GM18511 (cell line): ENCODE results near the gene DNAAF5.
"Not testable (repeated sequence)": the region's sequence is repeated elsewhere in the genome, so short reads cannot be mapped to it uniquely, and the experiment has no call there.

Experiments
- ATAC-seq: cut with Tn5 transposase; IDR thresholded peaks from one replicate; pipeline ENCODE4 v1.9.1; 2021; ENCODE audit warnings: mild to moderate bottlenecking, moderate library complexity; ENCODE audit not compliant: unreplicated experiment

The DNAAF5 gene

GRCh38 chr7:780081-780480, 53.6 kb downstream of the DNAAF5 start:
- no peak for ATAC-seq

DNA sequence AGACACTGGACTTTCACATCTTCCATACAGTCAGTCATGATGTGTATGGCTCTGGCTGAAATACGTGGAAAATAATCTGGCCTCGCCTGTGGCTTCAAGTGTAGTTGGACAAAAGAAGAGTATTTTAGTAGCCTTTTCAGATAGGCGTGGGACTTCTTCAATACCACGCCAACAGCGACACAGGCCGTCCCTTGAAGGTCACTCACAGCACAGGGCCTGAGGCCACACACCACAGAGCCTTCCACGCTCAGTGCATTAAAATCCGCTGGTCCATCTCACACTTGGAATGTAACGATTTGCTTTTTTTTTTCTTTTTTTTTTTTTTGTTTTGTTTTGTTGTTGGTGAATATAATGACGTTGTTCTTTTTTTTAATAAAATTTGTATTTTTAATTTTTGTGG, 54.0 kb downstream of the DNAAF5 start:
- ATAC-seq: no peak

DNA sequence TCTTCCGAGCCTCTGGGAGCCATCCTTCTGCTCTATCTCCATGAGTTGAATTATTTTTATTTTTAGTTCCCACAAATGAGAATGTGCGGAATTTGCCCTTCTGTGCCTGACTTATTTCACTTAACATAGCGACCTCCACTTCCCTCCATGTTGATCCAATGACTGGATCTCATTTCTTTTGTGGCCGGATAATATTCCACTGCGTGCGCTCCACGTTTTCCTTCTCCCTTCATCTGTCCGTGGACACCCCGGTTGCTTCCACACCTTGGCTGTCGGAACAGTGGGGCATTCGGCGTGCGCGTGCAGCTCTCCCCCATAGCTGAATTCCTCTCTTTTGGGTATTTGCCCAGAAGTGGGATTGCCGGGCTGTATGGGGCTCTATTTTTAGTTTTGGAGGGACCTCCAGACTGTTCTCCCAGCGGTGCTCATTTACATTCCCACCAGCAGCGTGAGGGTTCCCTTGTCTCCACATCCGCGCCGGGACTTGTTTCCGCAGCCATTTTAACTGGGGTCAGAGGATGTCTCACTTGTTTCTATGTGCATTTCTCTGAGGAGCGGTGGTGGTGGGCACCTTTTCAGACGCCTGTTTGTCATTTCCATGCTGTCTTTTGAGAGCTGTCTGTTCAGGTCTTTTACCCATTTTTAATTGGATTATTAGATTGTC, 54.8 kb downstream of the DNAAF5 start:
- no peak for ATAC-seq

DNA sequence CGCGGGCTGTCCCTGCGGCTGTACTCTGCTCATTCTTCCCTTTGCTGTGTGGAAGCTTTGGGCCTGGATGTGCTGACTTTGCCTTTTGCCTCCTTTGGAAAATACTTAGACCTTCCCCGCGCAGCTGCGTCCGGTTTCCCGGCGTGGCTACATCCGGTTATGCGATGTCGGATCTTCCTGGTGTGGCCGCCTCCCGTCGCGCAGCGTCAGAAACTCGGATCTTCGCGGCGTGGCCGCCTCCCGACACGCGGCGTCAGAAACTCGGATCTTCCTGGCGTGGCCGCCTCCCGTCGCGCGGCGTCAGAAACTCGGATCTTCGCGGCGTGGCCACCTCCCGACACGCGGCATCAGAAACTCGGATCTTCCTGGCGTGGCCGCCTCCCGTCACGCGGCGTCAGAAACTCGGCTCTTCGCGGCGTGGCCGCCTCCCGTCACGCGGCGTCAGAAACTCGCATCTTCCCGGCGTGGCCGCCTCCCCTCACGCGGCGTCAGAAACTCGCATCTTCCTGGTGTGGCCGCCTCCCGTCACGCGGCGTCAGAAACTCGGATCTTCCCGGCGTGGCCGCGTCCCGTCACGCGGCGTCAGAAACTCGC, 55.5 kb downstream of the DNAAF5 start:
- ATAC-seq: no peak

DNA sequence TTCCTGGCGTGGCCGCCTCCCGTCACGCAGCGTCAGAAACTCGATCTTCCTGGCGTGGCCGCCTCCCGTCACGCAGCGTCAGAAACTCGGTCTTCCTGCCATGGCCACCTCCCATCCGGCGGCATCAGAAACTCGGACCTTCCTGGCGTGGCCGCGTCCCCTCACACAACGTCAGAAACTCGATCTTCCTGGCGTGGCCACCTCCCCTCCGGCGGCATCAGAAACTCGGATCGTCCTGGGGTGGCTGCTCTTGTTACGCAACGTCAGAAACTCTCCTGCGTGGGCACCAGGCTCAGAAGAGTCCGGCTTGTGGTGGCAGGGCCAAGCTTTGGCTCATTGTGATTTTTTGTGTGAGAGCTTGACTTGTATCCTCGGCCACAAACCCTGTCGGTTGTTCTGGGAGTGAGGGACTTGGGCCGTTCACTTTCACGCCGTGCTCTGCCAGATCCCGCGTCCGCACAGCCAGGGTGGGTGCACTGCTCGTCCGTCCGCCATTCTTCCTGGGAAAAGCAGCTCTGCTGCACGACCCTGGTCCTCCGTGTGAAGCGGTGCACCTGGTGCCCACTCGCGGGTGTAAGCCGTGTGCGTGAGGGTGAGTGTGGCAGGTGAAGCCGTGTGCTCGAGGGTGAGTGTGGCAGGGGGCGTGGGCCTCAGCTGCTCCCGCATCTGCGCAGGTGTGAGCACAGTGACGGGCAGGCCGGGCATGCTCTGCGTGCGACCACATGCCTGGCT, 56.4 kb downstream of the DNAAF5 start:
- ATAC-seq: no peak

DNA sequence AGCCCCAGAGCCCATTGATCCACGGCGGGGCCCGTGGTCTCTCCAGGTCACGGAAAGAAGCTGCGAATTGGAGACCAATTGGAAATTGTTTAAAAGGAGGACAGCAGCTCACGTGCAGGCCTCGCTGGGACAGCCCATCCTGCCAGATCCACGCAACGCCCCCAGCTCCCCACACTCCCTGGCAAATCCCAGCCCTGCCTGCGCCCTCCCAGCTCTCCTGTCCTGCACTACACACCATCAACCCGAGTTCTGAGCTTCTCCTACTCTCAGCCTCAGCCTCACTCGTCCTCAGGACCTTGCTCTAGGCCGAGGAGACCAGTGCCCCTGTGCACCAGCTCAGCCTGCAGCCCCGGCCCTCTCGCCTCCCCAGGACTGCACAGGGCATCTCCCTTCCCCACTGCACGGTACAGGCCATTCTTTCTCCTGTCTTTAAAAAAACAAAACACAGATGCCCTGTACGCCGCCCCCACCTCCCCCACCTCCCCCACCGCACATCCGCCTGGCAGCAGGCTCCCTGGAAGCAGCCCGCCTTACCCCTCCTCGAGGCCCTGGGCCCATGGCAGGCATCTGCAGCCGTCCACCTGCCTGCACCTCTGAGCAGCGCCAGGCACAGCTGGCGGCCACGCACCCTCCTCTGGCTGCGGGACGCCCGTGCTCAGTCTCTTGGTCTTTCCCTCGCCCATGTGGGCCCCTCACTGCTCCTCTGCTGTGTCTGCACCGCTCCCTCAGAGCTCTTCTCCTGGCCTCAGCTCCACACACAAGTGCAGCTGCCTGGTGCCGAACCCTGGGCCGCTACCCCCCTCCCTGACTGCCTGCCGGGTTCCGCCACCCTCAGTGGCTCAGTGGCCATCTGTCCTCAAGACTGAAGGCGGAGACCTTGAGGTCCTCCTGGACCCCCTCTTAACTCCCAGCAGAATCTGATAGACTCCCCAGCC, 57.3 kb downstream of the DNAAF5 start:
- ATAC-seq: no peak

DNA sequence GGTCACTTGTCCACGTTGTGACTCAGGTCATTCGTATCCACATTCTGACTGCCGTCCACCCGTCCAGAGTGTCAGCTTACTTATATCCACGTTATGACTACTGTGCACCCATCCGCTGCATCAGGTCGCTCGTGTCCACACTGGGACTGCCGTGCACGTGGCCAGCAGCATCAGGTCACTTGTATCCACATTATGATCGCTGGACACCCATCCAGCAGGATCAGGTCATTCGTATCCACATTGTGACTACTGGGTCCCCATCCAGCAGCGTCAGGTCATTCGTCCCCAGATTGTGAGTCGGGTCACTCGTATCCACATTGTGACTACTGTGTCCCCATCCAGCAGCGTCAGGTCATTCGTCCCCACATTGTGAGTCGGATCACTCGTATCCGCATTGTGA, 58.5 kb downstream of the DNAAF5 start:
- ATAC-seq: no peak

DNA sequence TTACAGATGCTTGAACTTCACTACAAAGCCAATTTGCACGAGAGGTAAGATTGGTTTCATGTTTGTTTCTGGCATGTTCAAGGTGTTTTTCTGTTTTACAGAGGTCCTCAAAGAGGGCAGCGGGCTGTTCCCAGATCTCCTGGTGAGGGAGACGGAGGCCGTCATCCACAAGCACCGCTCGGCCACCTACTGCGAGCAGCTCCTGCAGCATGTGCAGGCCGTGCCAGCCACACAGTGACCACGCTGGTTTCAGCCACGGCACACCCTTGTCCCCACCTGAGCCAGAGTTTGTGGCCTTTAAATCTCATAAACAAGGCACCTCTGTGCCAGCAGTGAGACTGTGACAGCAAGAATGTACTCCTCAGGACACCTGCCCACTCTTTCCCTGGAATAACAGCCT, 58.9 kb downstream of the DNAAF5 start:
- ATAC-seq: no peak

- no peak for ATAC-seq
Measured at GRCh38 chr7:786472-787255, 60.2 kb downstream of the DNAAF5 start.

- no peak for ATAC-seq
Measured at GRCh38 chr7:787332-788240, 61.1 kb downstream of the DNAAF5 start.

GRCh38 chr7:791519-791918, 65.0 kb downstream of the DNAAF5 start:
- ATAC-seq: no peak

DNA sequence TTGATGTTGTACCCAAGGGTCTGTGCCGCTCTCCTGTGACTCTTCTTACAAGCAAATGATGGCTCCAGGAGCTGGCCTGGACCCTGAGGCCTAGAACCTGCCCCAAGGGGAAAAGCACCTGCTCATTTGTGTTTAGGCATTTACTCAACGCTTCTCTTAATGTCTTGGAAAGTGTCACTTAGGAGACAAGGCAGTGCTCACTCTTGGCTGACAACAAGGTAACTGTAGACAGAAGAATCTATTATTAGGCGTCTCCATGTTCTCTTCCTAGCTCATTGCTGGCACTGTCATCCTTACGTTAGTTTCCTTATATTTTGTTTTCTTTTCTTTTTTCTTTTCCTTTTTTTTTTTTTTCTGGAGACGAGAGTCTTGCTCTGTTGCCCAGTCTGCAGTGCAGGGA, 67.7 kb downstream of the DNAAF5 start:
- no peak for ATAC-seq

DNA sequence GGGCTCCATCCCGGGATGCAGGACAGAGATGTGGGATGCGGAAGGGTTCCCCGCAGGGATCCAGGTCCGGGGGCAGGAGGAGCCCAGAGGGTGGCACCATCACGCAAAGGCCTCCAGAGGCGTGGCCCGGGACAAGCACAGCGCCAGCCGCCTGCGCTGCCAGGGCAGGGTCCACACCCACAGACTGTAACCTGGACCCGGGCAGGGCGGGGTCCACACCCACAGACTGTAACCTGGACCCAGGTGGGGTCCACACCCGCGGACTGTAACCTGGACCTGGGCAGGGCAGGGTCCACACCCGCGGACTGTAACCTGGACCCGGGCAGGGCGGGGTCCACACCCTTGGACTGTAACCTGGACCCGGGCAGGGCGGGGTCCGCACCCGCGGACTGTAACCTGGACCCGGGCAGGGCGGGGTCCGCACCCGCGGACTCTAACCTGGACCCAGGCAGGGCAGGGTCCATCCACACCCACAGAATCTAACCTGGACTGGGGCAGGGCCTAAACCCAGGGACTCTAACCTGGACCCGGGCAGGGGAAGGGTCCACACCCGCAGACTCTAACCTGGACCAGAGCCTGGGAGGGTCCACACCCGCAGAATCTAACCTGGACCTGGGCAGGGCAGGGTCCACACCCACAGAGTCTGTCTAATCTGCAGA, 68.3 kb downstream of the DNAAF5 start:
- no peak for ATAC-seq

GRCh38 chr7:796434-797169, 70.1 kb downstream of the DNAAF5 start:
- not testable (repeated sequence) for ATAC-seq

DNA sequence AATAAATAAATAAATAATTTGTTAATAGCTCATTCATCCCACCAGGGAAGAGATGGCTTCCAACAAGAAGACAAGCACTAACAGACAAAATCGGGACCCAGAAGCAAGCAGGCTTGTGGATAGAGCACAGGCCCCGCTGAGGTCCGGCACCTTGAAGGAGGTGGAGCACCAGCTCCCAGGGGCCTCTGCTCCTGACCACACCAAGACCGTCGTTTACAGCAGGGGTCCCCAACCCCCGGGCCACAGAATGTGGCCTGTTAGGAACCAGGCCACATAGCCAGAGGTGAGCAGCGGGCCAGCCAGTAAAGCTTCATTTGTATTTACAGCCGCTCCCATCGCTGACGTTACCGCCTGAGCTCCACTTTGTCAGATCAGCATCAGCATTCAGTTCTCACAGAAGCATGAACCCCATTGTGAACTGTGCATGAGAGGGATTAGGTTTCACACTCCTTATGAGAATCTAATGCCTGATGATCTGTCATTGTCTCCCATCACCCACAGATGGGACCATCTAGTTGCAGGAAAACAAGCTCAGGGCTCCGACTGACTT, 72.5 kb downstream of the DNAAF5 start:
- no peak for ATAC-seq

- ATAC-seq: no peak
Measured at GRCh38 chr7:800692-801091, 74.2 kb downstream of the DNAAF5 start.

DNA sequence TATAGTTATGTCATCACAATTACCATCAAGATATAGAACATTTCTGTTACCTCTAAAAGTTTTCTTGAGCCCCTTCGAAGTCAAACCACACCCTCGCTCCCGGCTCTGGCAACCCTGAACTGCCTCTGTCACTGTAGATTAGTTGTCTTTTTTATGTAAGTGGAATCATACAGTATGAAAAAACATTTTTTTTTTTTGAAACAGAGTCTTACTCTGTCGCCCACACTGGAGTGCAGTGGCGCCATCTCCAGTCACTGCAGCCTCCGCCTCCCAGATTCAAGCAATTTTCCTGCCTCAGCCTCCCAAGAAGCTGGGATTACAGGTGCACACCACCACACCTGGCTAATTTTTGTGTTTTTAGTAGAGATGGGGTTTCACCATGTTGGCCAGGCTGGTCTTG, 74.9 kb downstream of the DNAAF5 start:
- ATAC-seq: not testable (repeated sequence)

DNA sequence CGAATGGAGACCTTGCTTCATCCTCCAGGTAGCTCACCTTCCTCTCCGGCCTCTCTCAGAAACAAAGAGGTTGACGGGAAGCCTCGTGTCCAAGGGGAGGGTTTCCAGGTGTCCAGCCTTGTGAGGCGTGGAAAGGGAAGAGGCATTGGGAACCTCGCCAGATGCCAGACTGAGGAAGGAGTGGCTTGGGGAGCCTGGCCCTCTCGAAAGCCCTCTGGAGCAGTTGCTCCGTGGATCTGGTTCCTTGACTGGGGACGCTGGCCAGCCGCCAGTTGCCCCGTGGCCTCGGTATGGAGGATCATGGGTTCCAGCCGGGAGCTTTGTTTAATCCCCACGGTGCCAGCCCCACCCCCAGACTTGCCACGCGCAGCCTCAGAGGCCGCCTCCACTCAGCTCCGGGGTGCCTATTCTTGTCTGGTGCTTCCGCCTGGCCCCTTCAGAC, 75.5 kb downstream of the DNAAF5 start:
- no peak for ATAC-seq
